Caki2 (cell line): ENCODE measurements around the gene SERPINB8. TPM values are rescaled to one million over a fixed set of nuclear protein-coding genes. Genes with fewer than 3 reads are reported as not detected.
A peak's percentile ranks its signal among the peaks of the same experiment; 100 is the strongest.
"Not testable (repeated sequence)": the region's sequence is repeated elsewhere in the genome, so short reads cannot be mapped to it uniquely, and the experiment has no call there.

Experiments used
- DNase-seq: peaks from one replicate; pipeline ENCODE4 v3.0.0-alpha.2; 2015; ENCODE audit warnings: low read depth
- in situ Hi-C: cut with HindIII; loops from 2 replicates; pipeline ENCODE4 v1.10.0; 2016; ENCODE audit warnings: low sequenced_read_pairs, low pct_unique_long_range_greater_than_20kb, mixed read lengths
- total RNA-seq: library from RNA; depleted of rRNA; stranded (reverse); fragments of >200 nt; shearing (Covaris generic); gene quantifications from 2 replicates; pipeline ENCODE4 v1.2.3, GENCODE V29; 2014; ENCODE audit warnings: low replicate concordance; rRNA removed

The SERPINB8 gene, protein sequence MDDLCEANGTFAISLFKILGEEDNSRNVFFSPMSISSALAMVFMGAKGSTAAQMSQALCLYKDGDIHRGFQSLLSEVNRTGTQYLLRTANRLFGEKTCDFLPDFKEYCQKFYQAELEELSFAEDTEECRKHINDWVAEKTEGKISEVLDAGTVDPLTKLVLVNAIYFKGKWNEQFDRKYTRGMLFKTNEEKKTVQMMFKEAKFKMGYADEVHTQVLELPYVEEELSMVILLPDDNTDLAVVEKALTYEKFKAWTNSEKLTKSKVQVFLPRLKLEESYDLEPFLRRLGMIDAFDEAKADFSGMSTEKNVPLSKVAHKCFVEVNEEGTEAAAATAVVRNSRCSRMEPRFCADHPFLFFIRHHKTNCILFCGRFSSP
- 0.12 and 4.9 TPM in 2 replicates for total RNA-seq

DNA sequence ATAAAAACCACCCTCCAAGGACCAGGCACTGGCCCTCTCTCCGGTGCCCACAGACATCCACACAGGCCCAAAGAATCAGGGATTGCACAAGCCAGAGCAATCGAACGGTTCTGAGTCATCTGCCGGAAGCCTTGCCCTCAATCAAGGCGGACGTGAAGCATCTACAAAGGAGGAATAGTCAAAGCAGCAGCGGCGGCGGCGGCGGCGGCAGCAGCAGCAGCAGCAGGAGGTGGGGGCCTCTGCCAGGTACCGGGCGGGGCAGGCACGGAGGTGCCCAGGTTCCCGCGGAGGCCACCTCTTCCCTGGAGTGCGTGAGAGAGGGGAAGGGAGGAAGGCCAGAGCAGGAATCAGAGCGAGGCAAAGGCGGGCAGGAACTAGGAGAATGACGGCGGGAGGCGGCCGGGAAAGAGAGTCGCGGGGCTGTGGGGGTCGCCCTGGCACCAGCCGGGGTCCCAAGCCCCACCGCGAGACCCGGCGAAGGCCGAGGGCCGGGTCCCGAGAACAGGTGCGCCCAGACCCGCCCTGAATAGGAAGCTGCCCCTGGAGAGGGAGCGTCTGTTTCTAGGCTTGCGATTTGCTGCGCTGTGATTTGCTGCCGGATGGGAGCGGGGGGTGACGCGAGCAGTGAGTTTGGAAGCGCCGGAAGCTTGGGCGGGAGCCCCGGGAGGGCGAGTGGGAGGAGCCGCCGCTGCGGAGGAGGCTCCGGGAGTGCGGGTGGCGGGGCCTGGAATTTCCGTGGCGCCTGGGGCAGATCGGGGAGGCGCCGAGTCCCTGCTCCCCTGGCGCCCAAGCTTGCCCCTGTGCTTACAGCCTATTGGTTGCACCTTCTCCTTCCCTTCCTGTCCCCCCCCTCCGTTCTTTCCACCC lies at the start of gene SERPINB8:
Gene SERPINB8, plus strand, starts transcription at position 140 of the 867 bp plus-strand sequence. CDS start 8,228 bp downstream, outside the sequence.
- in situ Hi-C loops, result no loop called here
- DNase-seq, result peak; percentile 88

DNA sequence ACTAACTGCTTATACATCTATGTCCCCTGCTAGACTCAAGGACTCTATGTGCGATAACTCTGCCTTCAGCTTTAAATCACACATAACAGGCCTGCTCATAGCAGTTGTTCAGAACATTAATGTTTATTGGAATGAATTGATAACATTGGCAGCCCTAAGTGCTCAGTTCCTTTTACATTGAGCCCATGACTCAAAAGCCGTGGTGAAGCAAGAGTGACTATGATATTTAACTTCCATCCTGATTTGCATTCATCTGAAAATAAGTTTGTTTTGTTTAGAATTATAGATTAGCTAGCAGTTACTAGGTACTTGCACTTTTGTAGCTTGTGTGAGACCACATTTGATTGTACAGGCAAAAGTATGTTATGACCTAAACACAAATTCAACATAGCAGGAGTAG lies 47.8 kb upstream of the SERPINB8 start:
- no peak for DNase-seq

DNA sequence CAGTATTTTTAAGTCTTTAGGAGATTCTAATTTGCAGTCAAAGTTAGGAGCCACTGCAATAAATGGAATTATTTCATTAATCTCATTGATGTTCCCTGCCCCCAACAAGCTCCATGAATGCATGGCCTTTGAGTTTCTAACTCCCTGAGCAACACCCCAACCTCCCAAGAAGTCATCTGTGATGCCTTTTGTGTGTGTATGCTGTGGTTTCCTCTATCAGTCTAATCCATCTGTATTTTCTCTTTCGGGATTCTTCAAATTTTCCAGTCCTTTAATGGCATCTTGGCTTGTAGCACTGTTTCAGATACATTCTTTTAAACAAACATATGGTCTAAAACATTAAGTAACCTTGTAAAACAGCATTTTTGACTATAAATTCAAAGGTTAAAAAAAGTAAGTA lies 45.3 kb upstream of the SERPINB8 start:
- DNase-seq, result no peak
- in situ Hi-C loops, result no loop called here

More for the DNA sequence above, 47.8 kb upstream of the SERPINB8 start:
- in situ Hi-C loops, result no loop called here

DNA sequence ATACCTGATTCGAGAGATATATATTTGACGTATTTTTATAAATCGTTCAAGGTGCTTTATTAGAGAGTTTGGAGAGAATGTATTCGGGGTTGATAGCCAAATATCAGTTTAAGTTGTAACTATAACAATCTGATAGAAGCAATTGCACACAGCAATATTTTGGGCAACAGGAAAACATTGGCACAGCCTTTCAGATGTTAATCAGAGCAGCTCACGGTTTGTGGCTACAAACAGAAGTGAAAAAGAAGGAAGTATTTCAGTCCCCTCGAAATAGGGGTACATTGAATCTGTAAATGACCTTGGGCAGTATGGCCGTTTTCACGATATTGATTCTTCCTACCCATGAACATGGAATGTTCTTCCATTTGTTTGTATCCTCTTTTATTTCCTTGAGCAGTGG lies 41.5 kb upstream of the SERPINB8 start:
- in situ Hi-C loops, result no loop called here
- no peak for DNase-seq

DNA sequence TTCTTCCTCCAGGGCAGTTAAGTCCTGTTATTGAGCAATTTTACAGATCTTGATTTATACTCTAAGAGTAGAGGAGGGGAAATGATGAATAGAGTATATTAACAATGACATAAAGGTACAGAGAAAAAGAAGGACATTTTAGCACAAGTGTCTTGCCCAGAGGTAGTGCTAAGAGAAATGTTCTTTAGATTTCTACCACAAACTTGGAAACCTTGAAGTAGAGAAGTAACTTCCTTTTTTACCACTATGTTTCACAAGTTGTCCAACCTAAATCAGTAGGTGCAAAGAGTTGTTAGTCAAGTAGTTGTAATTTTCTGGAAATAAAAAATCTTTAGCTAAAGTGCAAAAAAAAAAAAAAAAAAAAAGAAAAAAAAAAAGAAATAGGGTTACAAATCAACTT lies 40.5 kb upstream of the SERPINB8 start:
- DNase-seq, in situ Hi-C loops: not testable (repeated sequence)

DNA sequence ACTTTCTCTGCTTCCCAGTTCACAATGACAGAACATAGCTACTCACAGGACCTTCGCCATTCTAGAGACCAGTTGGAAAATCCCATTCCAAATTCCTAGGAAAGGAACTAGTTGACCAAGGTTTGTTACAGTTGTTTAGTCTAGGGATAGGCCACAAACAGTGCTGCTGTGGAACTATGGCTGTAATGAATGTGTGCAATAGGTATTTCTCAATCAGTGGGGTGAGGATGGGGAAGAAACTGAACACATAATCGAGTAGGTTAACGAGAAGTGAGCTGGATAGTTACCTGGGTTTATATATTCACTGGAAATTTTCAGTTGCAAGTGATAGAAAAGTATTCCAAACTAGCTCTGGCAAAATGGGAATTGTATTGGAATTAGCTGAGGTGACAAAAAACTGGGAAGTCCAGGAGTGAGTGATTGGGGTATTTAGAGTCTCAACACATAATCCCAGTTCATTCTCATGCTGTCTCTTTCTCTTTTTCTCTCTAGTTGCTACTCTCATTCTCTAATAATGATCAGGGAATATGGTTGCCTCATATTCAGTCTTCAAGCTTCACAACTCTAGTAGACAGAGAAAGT lies 39.0 kb upstream of the SERPINB8 start:
- in situ Hi-C loops, result no loop called here
- no peak for DNase-seq

DNA sequence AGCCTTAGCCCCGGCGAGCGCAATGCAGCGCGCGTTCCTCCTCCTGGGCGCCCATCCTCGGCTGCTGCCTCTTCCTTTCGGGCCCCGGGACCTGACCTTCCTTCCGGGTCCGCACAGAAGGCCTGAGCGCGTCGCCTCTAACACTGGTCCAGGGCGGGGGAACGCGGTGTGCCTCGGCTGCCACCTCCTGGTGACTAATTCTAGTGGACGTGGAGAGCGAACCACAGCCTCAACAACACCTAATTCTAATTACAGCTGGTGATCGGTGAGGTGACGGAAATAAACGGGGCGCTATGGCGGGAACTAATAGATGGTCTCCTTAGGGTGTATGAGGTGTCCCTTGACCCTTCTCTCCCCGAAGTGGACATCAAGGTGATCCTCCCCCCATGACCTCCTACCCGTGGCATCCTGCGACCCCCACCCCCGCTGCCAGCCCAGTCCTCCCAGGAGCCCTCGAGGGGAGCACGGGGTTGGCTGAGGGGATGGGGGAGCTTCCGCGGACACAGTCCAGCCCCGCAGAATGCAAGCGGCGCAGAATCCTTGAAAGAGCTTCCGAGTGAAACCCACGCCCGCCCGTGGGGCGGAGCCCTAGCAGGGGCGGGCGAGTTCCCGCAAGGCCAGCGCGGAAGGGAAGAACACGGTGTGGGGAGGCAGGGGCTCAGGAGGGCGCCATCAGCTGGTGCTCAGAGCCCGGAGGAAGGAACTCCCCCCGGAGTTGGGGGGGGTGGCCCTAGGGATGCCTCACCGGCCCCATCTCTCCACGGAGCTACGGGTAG lies 33.5 kb upstream of the SERPINB8 start:
- in situ Hi-C loops, result no loop called here
- DNase-seq, result peak; percentile 47

DNA sequence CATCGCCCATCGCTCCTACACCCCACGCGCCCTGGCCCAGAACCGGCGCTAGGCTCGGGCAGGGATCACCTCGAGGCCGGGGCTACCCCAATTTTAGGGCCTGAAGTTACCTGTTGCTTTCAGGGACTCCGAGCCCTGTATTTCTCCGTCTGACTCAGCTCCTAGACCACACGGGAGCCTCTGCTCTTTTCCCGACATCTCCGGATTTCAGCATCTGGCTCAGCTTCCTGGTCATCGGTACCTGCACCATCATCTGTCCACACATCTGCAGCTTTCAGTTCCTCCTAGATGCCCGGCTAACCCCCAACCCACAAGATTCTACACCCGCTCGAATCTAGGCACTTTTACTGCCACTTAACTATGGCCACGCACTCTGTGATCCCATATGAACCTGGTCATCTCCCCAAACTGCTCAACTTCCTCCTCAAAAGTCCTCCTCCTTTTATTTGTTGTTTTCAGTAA lies 32.9 kb upstream of the SERPINB8 start:
- in situ Hi-C loops, result no loop called here
- DNase-seq, result no peak

DNA sequence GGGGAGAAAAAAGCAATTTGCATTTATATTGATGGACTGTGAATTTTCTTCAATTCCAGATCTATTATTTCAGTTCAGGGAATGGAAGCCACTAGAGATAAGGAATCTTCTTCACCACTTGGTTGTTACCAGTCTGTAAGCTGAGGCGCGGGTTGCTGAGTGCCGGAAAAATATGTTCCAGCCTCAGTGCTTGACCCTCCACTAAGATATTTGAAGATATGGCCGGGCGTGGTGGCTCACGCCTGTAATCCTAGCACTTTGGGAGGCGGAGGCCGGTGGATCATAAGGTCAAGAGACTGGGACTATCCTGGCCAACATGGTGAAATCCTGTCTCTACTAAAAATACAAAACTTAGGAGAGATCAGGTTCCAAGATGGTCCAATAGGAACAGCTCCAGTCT lies 29.9 kb upstream of the SERPINB8 start:
- no peak for DNase-seq
- in situ Hi-C loops, result no loop called here

DNA sequence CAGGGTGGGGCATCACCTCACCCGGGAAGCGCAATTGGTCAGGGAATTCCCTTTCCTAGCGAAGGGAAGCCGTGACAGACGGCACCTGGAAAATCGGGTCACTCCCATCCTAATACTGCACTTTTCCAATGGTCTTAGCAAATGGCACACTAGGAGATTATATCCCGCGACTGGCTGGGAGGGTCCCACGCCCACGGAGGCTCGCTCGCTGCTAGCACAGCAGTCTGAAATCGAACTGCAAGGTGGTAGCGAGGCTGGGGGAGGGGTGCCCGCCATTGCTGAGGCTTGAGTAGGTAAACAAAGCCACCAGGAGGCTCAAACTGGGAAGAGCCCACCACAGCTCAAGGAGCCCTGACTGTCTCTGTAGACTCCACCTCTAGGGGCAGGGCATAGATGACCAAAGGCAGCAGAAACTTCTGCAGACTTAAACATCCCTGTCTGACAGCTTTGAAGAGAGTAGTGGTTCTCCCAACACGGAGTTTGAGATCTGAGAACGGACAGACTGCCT lies 29.3 kb upstream of the SERPINB8 start:
- DNase-seq, in situ Hi-C loops: not testable (repeated sequence)

DNA sequence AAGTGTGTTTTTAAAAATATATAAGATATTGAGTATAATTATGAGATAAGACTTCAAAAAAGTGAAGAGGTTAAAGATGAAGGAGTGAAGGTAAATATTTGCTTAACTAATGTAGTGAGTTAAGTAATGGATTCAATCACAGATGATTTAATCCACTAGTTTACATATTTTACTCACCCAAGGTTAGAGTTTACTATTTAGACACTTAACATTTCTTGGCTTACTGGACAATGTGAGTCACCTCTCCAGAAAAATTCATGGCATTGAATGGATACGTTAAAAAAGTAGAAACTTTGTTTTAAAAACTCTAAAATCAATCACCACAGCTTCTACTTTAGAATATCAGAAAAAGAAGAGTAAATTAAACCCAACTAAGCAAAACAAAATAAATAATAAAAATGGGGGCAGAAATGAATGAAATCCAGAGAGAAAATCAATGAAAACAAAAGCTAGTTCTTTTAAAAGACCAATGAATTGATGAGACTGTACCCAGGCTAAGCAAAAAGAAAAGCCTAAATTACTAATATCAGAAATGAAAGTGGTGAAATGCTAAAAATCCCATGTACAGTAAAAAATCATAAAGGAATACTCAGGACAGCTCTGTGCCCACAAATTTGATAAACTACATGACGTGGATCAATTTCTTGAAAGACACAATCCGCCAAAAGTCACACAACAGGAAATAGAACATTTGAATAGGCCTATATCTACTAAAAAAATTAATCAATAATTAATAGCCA lies 22.7 kb upstream of the SERPINB8 start:
- in situ Hi-C loops, result no loop called here
- no peak for DNase-seq

DNA sequence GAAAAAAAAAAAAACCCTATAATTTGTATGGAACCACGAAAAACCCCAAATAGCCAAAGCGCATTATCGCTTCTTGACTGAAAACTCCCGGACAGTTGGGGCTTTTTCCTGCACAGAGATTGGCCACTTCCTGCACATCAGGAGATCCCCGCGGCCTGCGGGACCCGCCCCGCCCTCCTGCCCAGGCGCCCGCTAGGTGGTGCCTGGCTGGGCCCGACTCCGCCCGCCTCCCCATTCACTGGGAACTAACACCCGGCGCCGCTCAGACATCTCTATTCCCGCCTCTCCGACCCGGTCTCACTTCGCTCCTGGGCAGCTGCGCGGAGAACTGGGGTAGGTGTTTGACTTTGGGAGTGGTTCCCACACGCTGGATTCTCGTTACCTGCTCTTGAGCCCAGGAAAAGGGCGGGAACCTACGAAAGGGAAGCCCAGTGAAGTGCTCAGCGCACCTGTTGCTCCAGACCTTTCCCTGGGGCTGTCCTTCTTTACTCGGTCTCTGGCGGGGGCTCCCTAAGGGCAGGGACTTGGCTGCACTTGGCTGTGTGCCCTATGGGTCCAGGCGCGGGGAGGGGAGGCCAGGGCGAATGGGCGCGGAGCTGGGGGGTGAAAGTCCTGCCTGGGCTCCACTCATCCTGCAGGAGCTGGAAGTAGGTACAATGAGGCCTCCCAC lies 20.7 kb upstream of the SERPINB8 start, which contains the start of gene HMSD:
Gene HMSD, plus strand, starts transcription at position 234 of the 670 bp plus-strand sequence. CDS start 4,155 bp downstream, outside the sequence.
- DNase-seq, result no peak
- in situ Hi-C loops, result no loop called here

DNA sequence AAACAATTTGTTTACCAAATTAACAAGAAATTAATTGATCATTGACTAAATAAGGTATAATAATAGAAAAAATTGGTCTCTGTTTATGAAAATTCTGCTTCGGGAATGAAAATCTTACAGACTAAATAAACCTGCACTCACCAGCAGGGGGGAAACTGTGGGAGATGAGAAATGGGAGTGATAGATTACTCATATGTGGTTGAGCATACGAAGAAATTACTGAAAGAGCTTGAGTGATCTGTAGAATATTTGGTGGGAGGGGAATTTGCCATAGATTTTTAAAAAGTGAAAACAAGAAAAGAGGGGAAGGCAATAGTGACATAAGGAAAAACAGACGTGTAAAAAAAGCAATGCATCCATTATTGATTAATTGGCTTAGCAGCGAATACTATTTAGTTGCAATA lies 18.6 kb upstream of the SERPINB8 start:
- in situ Hi-C loops, result no loop called here
- DNase-seq, result no peak

DNA sequence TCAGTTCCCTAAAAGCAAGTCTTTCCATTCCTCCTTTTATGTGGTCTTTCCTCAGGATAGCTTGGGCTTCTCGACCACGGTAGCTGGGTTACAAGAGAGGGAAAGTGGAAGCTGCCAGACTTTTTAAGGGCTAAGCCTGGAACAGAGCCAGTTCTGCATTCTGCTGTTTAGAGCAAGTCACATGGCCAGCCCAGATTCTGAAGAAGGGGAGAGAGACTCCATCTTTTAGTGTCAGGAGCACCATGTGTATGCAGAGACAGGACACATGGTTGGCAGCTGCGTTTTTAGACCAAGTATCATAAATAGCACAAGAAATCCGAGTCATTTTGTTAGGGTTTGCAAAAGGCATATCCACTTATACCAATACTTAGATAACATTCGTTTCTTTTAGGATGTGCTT lies 16.1 kb upstream of the SERPINB8 start:
- DNase-seq, result no peak
- in situ Hi-C loops, result no loop called here

DNA sequence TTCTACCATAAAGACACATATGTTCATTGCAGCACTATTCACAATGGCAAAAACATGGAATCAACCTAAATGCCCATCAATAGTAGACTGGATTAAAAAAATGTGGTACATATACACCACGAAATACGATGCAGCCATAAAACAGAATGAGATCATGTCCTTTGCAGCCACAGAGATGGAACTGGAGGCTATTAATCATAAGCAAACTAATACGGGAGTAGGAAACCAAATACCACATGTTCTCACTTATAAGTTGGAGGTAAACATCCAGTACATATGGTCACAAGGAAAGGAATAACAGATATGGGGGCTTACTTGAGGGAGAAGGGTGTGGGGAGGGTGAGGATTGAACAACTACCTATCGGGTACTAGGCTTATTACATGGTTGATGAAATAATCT lies 13.1 kb upstream of the SERPINB8 start:
- DNase-seq, result no peak
- in situ Hi-C loops, result no loop called here

DNA sequence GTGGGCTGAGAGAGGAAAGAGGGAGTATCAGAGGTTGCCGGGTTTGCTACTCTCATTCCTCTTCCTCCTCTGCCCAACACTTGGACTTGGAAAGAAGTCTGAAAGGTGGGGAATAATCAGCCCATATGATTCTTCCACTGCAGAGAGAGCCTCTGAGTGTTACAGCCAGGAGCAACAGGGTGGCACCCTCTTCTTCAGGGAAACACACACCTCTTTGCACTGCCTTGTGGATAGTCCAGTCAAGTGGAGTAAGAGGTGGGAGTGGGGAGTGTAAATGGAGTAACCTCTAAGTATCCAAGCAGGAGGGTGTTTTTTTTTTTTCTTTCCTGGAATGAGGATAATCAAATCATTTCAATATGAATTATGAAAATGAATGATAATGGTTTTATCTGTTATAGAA lies 9.0 kb upstream of the SERPINB8 start:
- no peak for DNase-seq
- in situ Hi-C loops, result no loop called here
